Fibroblast of skin of back (primary cell): ENCODE measurements around the gene ENO3.

ENCODE experiments used
- DNase-seq: peaks from one replicate; pipeline ENCODE4 v3.0.0-alpha.2; 2013

ENO3 gene

GRCh38 chr17:4950075-4950745 is 709 bp upstream of the ENO3 start:
- DNase-seq: no peak

- DNase-seq: no peak
These were observed 567 bp downstream of the ENO3 start for GRCh38 chr17:4951486-4951885.

- DNase-seq: peak; percentile 67
These were observed 2.6 kb downstream of the ENO3 start for GRCh38 chr17:4953451-4953961.

- no peak for DNase-seq
These were observed 4.2 kb downstream of the ENO3 start for GRCh38 chr17:4955091-4955490.

- no peak for DNase-seq
These were observed 5.7 kb downstream of the ENO3 start for GRCh38 chr17:4956493-4957061.

GRCh38 chr17:4958102-4958501 is 7.2 kb downstream of the ENO3 start:
- no peak for DNase-seq

DNA sequence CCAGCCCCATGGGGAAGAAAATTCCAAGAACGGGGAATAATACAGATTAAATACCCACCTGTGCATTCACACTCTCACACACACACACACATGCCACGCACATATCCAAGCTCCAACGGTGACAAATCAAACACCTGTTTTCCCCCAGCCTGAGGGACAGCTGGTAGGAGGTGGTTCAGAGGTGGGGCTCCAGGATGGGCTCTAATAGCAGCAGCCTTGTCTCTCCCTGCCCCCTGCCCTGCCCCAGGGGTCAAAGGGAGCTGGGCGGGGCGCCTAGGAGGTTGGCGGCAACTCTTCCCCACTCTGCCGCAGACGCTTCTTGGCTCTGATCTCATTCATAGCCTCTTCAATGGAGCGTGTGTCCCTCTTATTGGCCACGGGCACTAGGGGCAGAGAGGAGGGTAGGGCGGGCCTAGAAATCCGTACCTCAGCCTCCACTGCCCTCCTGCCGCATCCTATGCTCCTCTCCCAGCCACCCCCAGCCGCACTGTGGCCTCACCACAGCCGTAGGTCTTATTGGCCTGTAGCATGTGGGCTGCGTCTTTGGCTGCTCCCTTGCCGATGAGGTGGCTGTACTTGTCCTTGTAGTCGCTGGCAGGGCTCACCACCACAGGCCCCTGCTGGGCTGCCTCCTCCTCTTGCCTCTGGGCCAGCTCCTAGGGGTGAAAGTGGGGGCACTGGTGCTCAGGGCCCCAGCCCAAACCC is 8.5 kb downstream of the ENO3 start:
- no peak for DNase-seq

- DNase-seq: no peak
These were observed 9.5 kb downstream of the ENO3 start for GRCh38 chr17:4960279-4960922.

- no peak for DNase-seq
These were observed 14.5 kb downstream of the ENO3 start for GRCh38 chr17:4965311-4965986.

- peak; percentile 100 for DNase-seq
These were observed 16.1 kb downstream of the ENO3 start for GRCh38 chr17:4966844-4967538.

DNA sequence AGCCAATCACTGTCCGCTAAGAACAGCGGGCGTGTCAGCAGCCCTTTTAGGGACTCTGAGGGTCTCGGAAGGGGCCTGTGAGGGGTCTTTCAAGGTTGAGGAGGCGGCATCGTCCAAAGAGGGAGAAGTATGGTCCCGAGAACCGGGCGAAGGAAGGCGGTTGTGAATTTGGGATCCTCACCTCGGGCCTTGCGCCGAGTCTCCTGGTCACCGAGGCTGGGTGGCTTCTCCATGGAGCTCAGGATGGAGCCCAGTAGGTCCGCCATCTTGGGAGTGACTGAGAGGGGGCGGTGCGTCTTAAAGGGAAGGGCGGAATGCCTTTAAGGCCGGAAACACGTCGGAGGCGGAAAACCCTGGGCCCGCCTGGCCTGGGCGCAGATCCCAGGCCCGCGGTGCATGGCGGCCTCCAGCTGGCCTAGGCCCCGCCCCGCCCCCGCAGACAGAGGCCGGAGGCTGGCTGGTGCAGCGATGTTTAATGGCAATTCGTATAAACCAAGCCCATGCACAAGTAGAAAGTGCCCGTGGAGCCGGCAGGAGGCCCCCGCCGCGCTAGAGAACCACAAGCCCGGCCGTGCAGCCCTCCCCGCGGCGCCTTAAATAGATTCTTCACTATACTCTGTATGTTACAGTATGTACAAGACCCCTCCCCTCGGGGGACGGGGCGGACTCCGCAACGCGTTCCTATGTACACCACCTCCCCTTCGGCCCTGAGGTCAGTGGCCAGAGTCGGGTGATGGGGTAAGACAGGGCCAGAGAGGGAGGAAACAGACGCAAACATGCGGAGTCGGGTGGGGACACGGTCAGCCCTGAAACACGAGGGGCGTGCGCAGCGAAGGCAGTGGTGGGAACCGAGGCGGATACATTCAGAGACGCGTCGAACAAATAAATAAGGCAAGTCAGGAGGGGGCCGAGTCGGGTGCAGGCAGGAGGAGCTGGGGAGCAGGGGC is 16.9 kb downstream of the ENO3 start, which contains the start of gene SPAG7:
TSS of gene SPAG7 (minus strand) at position 279 of the 947 bp plus-strand sequence. CDS start at position 266, 13 bp downstream.
- DNase-seq: peak; percentile 94

GRCh38 chr17:4968486-4969046 is 17.6 kb downstream of the ENO3 start:
- DNase-seq: peak; percentile 27

DNA sequence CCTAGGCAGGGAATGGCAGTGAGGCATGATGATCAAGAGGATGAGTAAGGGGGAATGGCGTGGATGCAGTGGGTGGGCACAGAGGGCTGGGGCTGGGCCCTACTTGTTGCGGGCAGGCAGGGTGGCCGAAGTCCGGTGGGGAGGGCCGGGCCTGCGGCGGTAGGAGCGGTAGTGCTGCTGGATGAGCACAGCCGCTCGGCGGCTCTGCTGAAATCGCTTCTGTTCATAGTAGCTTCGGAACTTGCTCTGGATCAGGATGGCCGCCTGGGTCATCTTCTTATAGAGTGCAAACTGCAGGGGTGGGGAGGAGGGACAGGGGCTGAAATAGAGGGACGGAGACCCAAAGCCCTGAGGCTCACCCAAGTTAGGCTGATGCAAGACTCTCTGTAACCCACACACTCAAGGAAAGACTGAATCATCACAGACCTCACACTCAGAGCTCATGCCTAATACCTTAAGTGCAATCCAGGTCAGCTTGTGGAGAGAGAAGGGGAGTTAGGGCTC is 18.2 kb downstream of the ENO3 start:
- DNase-seq: peak; percentile 95

GRCh38 chr17:4969551-4970173 is 18.7 kb downstream of the ENO3 start:
- peak; percentile 31 for DNase-seq

- no peak for DNase-seq
These were observed 19.4 kb downstream of the ENO3 start for GRCh38 chr17:4970273-4970672.

GRCh38 chr17:4971826-4972225 is 20.9 kb downstream of the ENO3 start:
- DNase-seq: no peak

GRCh38 chr17:4972322-4972721 is 21.4 kb downstream of the ENO3 start:
- no peak for DNase-seq

GRCh38 chr17:4972752-4973151 is 21.8 kb downstream of the ENO3 start:
- no peak for DNase-seq

DNA sequence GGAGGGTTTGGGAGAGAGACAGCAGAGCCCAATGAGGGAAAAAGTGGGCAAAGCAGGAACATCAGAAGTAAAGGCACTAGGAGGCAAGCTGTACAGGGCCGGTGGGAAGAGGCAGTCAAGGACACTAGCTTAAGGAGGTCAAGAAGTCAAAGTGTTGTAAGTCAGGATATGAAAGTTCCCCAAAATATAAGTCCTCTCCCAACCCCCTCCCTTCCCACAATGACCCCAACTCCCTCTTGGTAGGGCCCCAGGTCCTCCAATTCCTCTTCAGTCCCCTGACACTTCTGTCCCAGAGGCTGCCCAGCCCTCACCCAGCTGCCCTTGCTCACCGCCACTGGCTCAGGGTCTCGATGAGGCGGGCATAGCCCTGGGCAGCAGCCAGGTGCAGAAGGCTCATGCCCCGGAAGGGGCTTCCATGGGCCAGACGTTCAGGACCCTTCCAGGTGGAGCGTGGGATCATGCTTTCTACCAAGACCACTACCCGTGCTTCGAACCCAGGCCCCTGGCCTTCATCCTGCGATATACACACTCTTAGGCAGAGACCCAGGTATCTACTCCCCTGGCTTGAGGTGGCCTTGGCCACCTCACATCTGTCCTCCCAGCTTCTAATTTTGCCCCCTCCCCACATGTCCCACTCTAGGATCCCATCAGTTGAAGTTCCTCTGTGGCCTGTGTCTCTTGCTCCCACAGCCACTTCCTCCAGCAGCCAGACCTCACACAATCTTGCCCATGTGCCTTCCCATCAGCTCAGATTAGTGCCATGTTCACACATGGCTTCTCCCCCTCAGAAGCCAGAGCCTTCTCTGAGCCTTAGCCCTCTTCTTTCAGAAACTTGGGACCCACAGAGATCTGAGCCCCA is 22.6 kb downstream of the ENO3 start:
- no peak for DNase-seq
